ENCODE data around the gene MICOS13. TPM values are rescaled to one million over a fixed set of nuclear protein-coding genes. Genes with fewer than 3 reads are reported as not detected.

Gene MICOS13
- 21.0 and 25.9 TPM in 2 replicates for total RNA-seq

DNA sequence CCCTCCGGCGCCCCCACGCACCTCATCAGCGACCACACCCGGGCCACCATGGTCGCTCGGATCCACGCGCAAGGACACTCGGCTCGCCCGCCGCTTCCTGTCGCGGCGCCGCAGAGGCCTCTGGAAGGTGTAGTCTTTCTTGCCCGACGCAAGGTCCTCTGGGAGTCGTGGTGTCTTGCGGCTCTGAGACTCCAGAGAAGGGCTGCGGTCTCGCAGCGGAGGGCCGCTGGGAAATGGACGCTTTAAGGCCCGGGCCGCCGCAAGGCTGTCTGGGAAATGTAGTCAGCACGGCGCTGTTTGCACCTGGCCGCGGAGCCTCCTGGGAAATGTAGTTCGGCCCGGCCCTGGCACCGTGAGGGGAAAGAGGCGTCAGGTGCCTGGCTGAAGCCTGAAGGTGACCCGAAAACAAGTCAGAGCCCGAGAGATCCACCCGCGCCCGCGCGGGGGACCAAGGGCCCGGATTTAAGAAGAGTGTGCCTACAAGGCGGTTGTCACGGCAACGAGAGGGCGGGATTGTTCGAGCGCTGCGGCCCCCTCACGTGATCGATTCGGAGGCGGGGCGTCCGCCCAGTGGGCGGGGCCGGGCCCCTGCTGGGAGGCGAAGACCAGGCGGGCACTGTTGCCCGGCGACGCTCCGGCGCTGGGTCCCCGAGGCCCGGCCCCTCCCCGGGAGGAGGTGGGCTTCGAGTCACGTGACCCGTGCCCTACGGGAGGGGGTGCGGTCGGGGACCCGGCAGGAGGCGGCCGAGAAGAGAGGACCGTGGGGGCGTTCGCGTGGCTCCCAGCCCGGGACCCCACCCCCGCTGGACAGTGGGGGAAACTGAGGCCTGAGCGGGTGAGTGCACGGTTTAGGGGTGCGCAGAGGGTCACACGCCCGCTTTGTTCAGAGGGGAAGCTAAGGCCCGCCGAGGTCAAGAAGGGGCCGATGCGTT, at the start of gene MICOS13, which contains the start of gene HSD11B1L:
Gene MICOS13 (minus strand): TSS at position 80 of the 932 bp plus-strand sequence. CDS start 30 bp downstream, at position 50.
Gene HSD11B1L (plus strand): TSS at position 591 of the 932 bp plus-strand sequence. CDS start 3,806 bp downstream, outside the sequence.
- no peaks in the 10 kb centered on the region for H3K27me3 ChIP-seq (ENCODE audit: insufficient read depth, low read length)
- peak within 1 kb of the TSS; percentile 99 for H3K4me3 ChIP-seq (ENCODE audit: insufficient read depth, low read length)
- H3K9me3 ChIP-seq (ENCODE audit: low read depth, low read length): no peaks in the 10 kb centered on the region
- peak; percentile 99 for DNase-seq (ENCODE audit: insufficient read length, low spot score, missing footprints)
- H3K36me3 ChIP-seq (ENCODE audit: insufficient read depth, low read length): no peaks in the 10 kb centered on the region
- peak within 1 kb of the TSS; percentile 91 for H2AFZ ChIP-seq (ENCODE audit: low read length)
- peaks cover 12% of the 10 kb centered on the region for H3K79me2 ChIP-seq (ENCODE audit: insufficient read depth, low read length)
- H3K27ac ChIP-seq (ENCODE audit: low read depth, low read length): peak within 1 kb of the TSS; percentile 92
- TF ChIP-seq, protein P1, sequence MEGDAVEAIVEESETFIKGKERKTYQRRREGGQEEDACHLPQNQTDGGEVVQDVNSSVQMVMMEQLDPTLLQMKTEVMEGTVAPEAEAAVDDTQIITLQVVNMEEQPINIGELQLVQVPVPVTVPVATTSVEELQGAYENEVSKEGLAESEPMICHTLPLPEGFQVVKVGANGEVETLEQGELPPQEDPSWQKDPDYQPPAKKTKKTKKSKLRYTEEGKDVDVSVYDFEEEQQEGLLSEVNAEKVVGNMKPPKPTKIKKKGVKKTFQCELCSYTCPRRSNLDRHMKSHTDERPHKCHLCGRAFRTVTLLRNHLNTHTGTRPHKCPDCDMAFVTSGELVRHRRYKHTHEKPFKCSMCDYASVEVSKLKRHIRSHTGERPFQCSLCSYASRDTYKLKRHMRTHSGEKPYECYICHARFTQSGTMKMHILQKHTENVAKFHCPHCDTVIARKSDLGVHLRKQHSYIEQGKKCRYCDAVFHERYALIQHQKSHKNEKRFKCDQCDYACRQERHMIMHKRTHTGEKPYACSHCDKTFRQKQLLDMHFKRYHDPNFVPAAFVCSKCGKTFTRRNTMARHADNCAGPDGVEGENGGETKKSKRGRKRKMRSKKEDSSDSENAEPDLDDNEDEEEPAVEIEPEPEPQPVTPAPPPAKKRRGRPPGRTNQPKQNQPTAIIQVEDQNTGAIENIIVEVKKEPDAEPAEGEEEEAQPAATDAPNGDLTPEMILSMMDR (IDR thresholded peaks at IDR 0.05; ENCODE audit: extremely low read depth, low read depth, low read length): no peak
- peaks cover 12% of the 10 kb centered on the region for H3K4me1 ChIP-seq (ENCODE audit: insufficient read depth, low read length)
- no peaks in the 10 kb centered on the region for H4K20me1 ChIP-seq (ENCODE audit: insufficient read depth, low read length)
- H3K4me2 ChIP-seq (ENCODE audit: insufficient read depth, low read length): peak within 1 kb of the TSS; percentile 90

GRCh38 chr19:5727453-5728050, 47.2 kb upstream of the MICOS13 start:
- Histone ChIP-seq H3K9me3 (ENCODE audit: low read depth, low read length) (peaks cover 2% of the 10 kb centered on the region), H3K4me2 (ENCODE audit: insufficient read depth, low read length) (no peak overlapping the region), H3K27ac (ENCODE audit: low read depth, low read length) (no peak overlapping the region), H3K27me3 (ENCODE audit: insufficient read depth, low read length) (no peaks in the 10 kb centered on the region), H4K20me1 (ENCODE audit: insufficient read depth, low read length) (no peaks in the 10 kb centered on the region), H3K79me2 (ENCODE audit: insufficient read depth, low read length) (no peaks in the 10 kb centered on the region), H3K4me1 (ENCODE audit: insufficient read depth, low read length) (no peaks in the 10 kb centered on the region), H3K36me3 (ENCODE audit: insufficient read depth, low read length) (no peaks in the 10 kb centered on the region), H3K4me3 (ENCODE audit: insufficient read depth, low read length) (no peak overlapping the region), H2AFZ (ENCODE audit: low read length) (no peak overlapping the region)
- TF ChIP-seq, protein P1 (IDR thresholded peaks at IDR 0.05; ENCODE audit: extremely low read depth, low read depth, low read length): no peak
- DNase-seq (ENCODE audit: insufficient read length, low spot score, missing footprints): no peak

GRCh38 chr19:5719961-5720790, 39.9 kb upstream of the MICOS13 start, which contains the start of the genes CATSPERD and LONP1:
Gene CATSPERD, plus strand, starts transcription at chr19:5720637. Its CDS starts 101 bp downstream, at chr19:5720738.
Gene LONP1, minus strand, starts transcription at chr19:5720146. Its CDS starts 14 bp downstream, at chr19:5720132.
- no peaks in the 10 kb centered on the region for H3K9me3 ChIP-seq (ENCODE audit: low read depth, low read length)
- peak; percentile 99 for DNase-seq (ENCODE audit: insufficient read length, low spot score, missing footprints)
- peaks cover 43% of the 10 kb centered on the region for H3K79me2 ChIP-seq (ENCODE audit: insufficient read depth, low read length)
- TF ChIP-seq, protein P1 (IDR thresholded peaks at IDR 0.05; ENCODE audit: extremely low read depth, low read depth, low read length): peak; percentile 88
- peak within 1 kb of the TSS; percentile 94 for H2AFZ ChIP-seq (ENCODE audit: low read length)
- peaks cover 23% of the 10 kb centered on the region for H3K4me1 ChIP-seq (ENCODE audit: insufficient read depth, low read length)
- H3K4me3 ChIP-seq (ENCODE audit: insufficient read depth, low read length): peak within 1 kb of the TSS; percentile 95
- peaks cover 3% of the 10 kb centered on the region for H3K36me3 ChIP-seq (ENCODE audit: insufficient read depth, low read length)
- peak within 1 kb of the TSS; percentile 95 for H3K4me2 ChIP-seq (ENCODE audit: insufficient read depth, low read length)
- no peaks in the 10 kb centered on the region for H3K27me3 ChIP-seq (ENCODE audit: insufficient read depth, low read length)
- peaks cover 15% of the 10 kb centered on the region for H4K20me1 ChIP-seq (ENCODE audit: insufficient read depth, low read length)
- H3K27ac ChIP-seq (ENCODE audit: low read depth, low read length): peak within 1 kb of the TSS; percentile 98

Data from osteoblast (primary cell).